DND-41 (cell line): Measurements from ENCODE around the gene MMP8.

Experiments
- ATAC-seq: fragments of 200-7000 bp; cut with Tn5 transposase; 3 replicates; pipeline ENCODE4 v1.9.1; 2021; ENCODE audit warnings: low read depth; ENCODE audit not compliant: insufficient read depth
- DNase-seq: peaks from one replicate; pipeline ENCODE4 v3.0.0-alpha.2; 2020
- H2AFZ ChIP-seq: 2 replicates; pipeline ENCODE4 v1.6.0; 2012; ENCODE audit warnings: low read depth, low read length
- H3K27ac ChIP-seq: 2 replicates; pipeline ENCODE4 v1.5.1; 2012; ENCODE audit warnings: low read length, inconsistent platforms
- H3K27me3 ChIP-seq: fragments of 200-600 bp; sonication (generic); 2 replicates; pipeline ENCODE4 v1.6.0; 2012; ENCODE audit warnings: low read length, mild to moderate bottlenecking, inconsistent platforms; ENCODE audit not compliant: insufficient read depth, poor library complexity
- H3K36me3 ChIP-seq: 2 replicates; pipeline ENCODE4 v1.5.1; 2012; ENCODE audit warnings: low read length, inconsistent platforms; ENCODE audit not compliant: insufficient read depth
- H3K4me1 ChIP-seq: 2 replicates; pipeline ENCODE4 v1.5.1; 2012; ENCODE audit warnings: mild to moderate bottlenecking, low read length; ENCODE audit not compliant: insufficient read depth
- H3K4me2 ChIP-seq: 2 replicates; pipeline ENCODE4 v1.6.0; 2012; ENCODE audit warnings: mild to moderate bottlenecking, moderate library complexity, low read length, inconsistent platforms; ENCODE audit not compliant: insufficient read depth
- H3K4me3 ChIP-seq, 2 experiments: fragments of 200-600 bp in 1 of 2; shearing (Covaris generic) in 1 of 2; 2 replicates each; pipeline ENCODE4 v1.5.1; 2012 to 2016; ENCODE audit warnings: inconsistent platforms in 2 of 2, low read length in 2 of 2, mild to moderate bottlenecking in 2 of 2, low read depth in 1 of 2, moderate library complexity in 1 of 2
- H3K79me2 ChIP-seq: 2 replicates; pipeline ENCODE4 v1.6.0; 2012; ENCODE audit warnings: low read length, inconsistent platforms; ENCODE audit not compliant: insufficient read depth
- H3K9ac ChIP-seq: 2 replicates; pipeline ENCODE4 v1.6.0; 2012; ENCODE audit warnings: low read depth, mild to moderate bottlenecking, inconsistent platforms, low read length, moderate library complexity
- H3K9me3 ChIP-seq: 2 replicates; pipeline ENCODE4 v1.5.1; 2012; ENCODE audit warnings: low read length, moderate library complexity, mild to moderate bottlenecking, inconsistent platforms; ENCODE audit not compliant: insufficient read depth, severe bottlenecking
- H4K20me1 ChIP-seq: 2 replicates; pipeline ENCODE4 v1.6.0; 2012; ENCODE audit warnings: low read length; ENCODE audit not compliant: insufficient read depth
- CTCF ChIP-seq: IDR thresholded peaks from 2 replicates; pipeline ENCODE4 v1.5.1; 2012; ENCODE audit warnings: borderline replicate concordance, low read length, moderate library complexity, mild to moderate bottlenecking; ENCODE audit not compliant: poor library complexity, severe bottlenecking; ENCODE audit errors: extremely low read depth
- EZH2 ChIP-seq: IDR thresholded peaks from 3 replicates; pipeline ENCODE4 v1.6.1; 2012; ENCODE audit warnings: borderline replicate concordance, low read depth, mild to moderate bottlenecking, moderate library complexity, low read length, inconsistent platforms; ENCODE audit not compliant: severe bottlenecking

MMP8 gene

GRCh38 chr11:102761646-102762238, 37.0 kb upstream of the MMP8 start:
- H3K9me3 ChIP-seq: no peaks in the 10 kb centered on the region
- H4K20me1 ChIP-seq: no peaks in the 10 kb centered on the region
- peaks cover 13% of the 10 kb centered on the region for H3K27me3 ChIP-seq
- no peak for ATAC-seq
- no peak overlapping the region for H3K4me3 ChIP-seq
- H3K36me3 ChIP-seq: no peaks in the 10 kb centered on the region
- H3K4me2 ChIP-seq: no peak overlapping the region
- TF ChIP-seq CTCF (no peak), EZH2 (no peak)
- DNase-seq: no peak
- H3K27ac ChIP-seq: no peak overlapping the region
- no peaks in the 10 kb centered on the region for H3K4me1 ChIP-seq
- no peak overlapping the region for H2AFZ ChIP-seq
- H3K79me2 ChIP-seq: no peaks in the 10 kb centered on the region
- H3K9ac ChIP-seq: no peak overlapping the region

GRCh38 chr11:102760344-102761035, 35.7 kb upstream of the MMP8 start:
- TF ChIP-seq CTCF (no peak), EZH2 (no peak)
- H3K27me3 ChIP-seq: peaks cover 13% of the 10 kb centered on the region
- no peaks in the 10 kb centered on the region for H4K20me1 ChIP-seq
- H3K9me3 ChIP-seq: no peaks in the 10 kb centered on the region
- no peak overlapping the region for H3K4me2 ChIP-seq
- no peaks in the 10 kb centered on the region for H3K4me1 ChIP-seq
- no peak overlapping the region for H2AFZ ChIP-seq
- H3K4me3 ChIP-seq: no peak overlapping the region
- DNase-seq: no peak
- no peaks in the 10 kb centered on the region for H3K36me3 ChIP-seq
- H3K9ac ChIP-seq: no peak overlapping the region
- no peak overlapping the region for H3K27ac ChIP-seq
- no peak for ATAC-seq
- no peaks in the 10 kb centered on the region for H3K79me2 ChIP-seq

GRCh38 chr11:102757823-102758549, 33.2 kb upstream of the MMP8 start:
- H3K4me1 ChIP-seq: no peaks in the 10 kb centered on the region
- DNase-seq: no peak
- no peaks in the 10 kb centered on the region for H3K79me2 ChIP-seq
- H3K36me3 ChIP-seq: no peaks in the 10 kb centered on the region
- H3K9ac ChIP-seq: no peak overlapping the region
- H3K9me3 ChIP-seq: no peaks in the 10 kb centered on the region
- no peak overlapping the region for H3K27ac ChIP-seq
- H3K4me2 ChIP-seq: no peak overlapping the region
- H2AFZ ChIP-seq: no peak overlapping the region
- no peaks in the 10 kb centered on the region for H4K20me1 ChIP-seq
- no peak for TF ChIP-seq CTCF
- no peak for TF ChIP-seq EZH2
- H3K27me3 ChIP-seq: peaks cover 8% of the 10 kb centered on the region
- no peak overlapping the region for H3K4me3 ChIP-seq
- ATAC-seq: no peak
